Endothelial cell of umbilical vein (primary cell): ENCODE results near the gene ARHGAP22. TPM values are rescaled to one million over a fixed set of nuclear protein-coding genes. Genes with fewer than 3 reads are reported as not detected.

ENCODE experiments used
- BruUV-seq: library from RNA; stranded (reverse); fragments of 400-500 nt; replicated peaks from 2 replicates; lab custom pipeline; 2021; lab: Mats Ljungman, UMichigan
- CTCF ChIA-PET: fragments of 300-600, 350-600 bp; sonication (Branson Sonifier 250); formaldehyde crosslinking; loops from one replicate; lab custom pipeline; 2021; ENCODE audit warnings: antibody characterized with exemption, inconsistent platforms; lab: Charles Lee
- POLR2A ChIA-PET: fragments of 300-600, 350-600 bp; sonication (Branson Sonifier 250); formaldehyde crosslinking; loops from one replicate; lab custom pipeline; 2021; ENCODE audit warnings: antibody characterized with exemption, inconsistent platforms; lab: Charles Lee
- DNase-seq: peaks from one replicate; pipeline ENCODE4 v3.0.0-alpha.2; 2011; ENCODE audit warnings: low read depth, low spot score
- FAIRE-seq: peaks from 2 replicates; lab custom pipeline; 2011; peaks lifted over from hg19 to GRCh38; lab: Jason Lieb, UNC
- H2AFZ ChIP-seq: 2 replicates; pipeline ENCODE4 v1.6.0; 2012; ENCODE audit warnings: low read depth, low read length, control low read depth, inconsistent platforms
- H3K27ac ChIP-seq: 2 replicates; pipeline ENCODE4 v1.5.1; 2011; ENCODE audit warnings: low read depth, mild to moderate bottlenecking, control low read depth, low read length, moderate library complexity; ENCODE audit not compliant: insufficient read depth
- H3K27me3 ChIP-seq, 2 experiments: 2 replicates each; pipeline versions ENCODE4 v1.6.0 to v1.6.1; 2011; ENCODE audit warnings: low read length in 2 of 2, mixed read lengths in 1 of 2; ENCODE audit not compliant: control insufficient read depth in 2 of 2, insufficient read depth in 2 of 2
- H3K36me3 ChIP-seq, 2 experiments: 2 replicates in 1 of 2; 3 replicates in 1 of 2; pipeline ENCODE4 v1.5.1; 2011; ENCODE audit warnings: low read length in 2 of 2, mild to moderate bottlenecking in 1 of 2, moderate library complexity in 1 of 2; ENCODE audit not compliant: control insufficient read depth in 2 of 2, insufficient read depth in 2 of 2; ENCODE audit errors: extremely low read depth in 1 of 2
- H3K4me1 ChIP-seq: 3 replicates; pipeline ENCODE4 v1.5.1; 2011; ENCODE audit warnings: mild to moderate bottlenecking, low read length; ENCODE audit not compliant: control insufficient read depth, insufficient read depth; ENCODE audit errors: extremely low read depth
- H3K4me2 ChIP-seq: 2 replicates; pipeline ENCODE4 v1.6.1; 2011; ENCODE audit warnings: low read length, control low read depth, mixed read lengths; ENCODE audit not compliant: insufficient read depth
- H3K4me3 ChIP-seq, 3 experiments: fragments of 200-600 bp in 1 of 3; sonication (generic), shearing (Covaris generic) in 1 of 3; replicated peaks in 1 of 3; 2 replicates each; pipeline ENCODE4 v1.5.1; 2011 to 2016; ENCODE audit warnings: control low read depth in 3 of 3, low read length in 3 of 3, mild to moderate bottlenecking in 2 of 3, inconsistent platforms in 1 of 3, low read depth in 1 of 3, moderate library complexity in 1 of 3; ENCODE audit not compliant: insufficient read depth in 1 of 3
- H3K79me2 ChIP-seq: 2 replicates; pipeline ENCODE4 v1.6.0; 2012; ENCODE audit warnings: low read length, inconsistent platforms; ENCODE audit not compliant: control insufficient read depth, insufficient read depth
- H3K9ac ChIP-seq: replicated peaks from 2 replicates; pipeline ENCODE3; 2011; ENCODE audit warnings: low read length, control low read depth; ENCODE audit not compliant: insufficient read depth; ENCODE audit errors: extremely low read depth
- H3K9me1 ChIP-seq: replicated peaks from 3 replicates; pipeline ENCODE4 v1.6.0; 2011; ENCODE audit warnings: mild to moderate bottlenecking, low read length; ENCODE audit not compliant: control insufficient read depth, insufficient read depth; ENCODE audit errors: extremely low read depth
- H3K9me3 ChIP-seq: replicated peaks from 2 replicates; pipeline ENCODE4 v1.5.1; 2012; ENCODE audit warnings: low read length, inconsistent platforms; ENCODE audit not compliant: control insufficient read depth, insufficient read depth
- H4K20me1 ChIP-seq: replicated peaks from 2 replicates; pipeline ENCODE3; 2011; ENCODE audit warnings: mild to moderate bottlenecking, low read length; ENCODE audit not compliant: control insufficient read depth, insufficient read depth; ENCODE audit errors: extremely low read depth
- CTCF ChIP-seq, 2 donors: IDR thresholded peaks; 1 replicate in 1 of 2; 2 replicates in 1 of 2; pipeline ENCODE4 v1.5.1; 2011; ENCODE audit warnings: low read length in 2 of 2, mild to moderate bottlenecking in 2 of 2, moderate library complexity in 2 of 2, control low read depth in 1 of 2, inconsistent platforms in 1 of 2, low read depth in 1 of 2; ENCODE audit not compliant: insufficient read depth in 1 of 2; ENCODE audit errors: extremely low read depth in 1 of 2
- EZH2 ChIP-seq: IDR thresholded peaks from 2 replicates; pipeline ENCODE4 v1.6.1; 2012; ENCODE audit warnings: borderline replicate concordance, low read depth, mild to moderate bottlenecking, moderate library complexity, low read length, inconsistent platforms; ENCODE audit not compliant: severe bottlenecking
- FOS ChIP-seq: IDR thresholded peaks from 2 replicates; pipeline ENCODE4 v1.6.1; 2011; ENCODE audit warnings: mild to moderate bottlenecking, low read length, moderate library complexity, borderline replicate concordance; ENCODE audit not compliant: insufficient read depth
- GATA2 ChIP-seq: IDR thresholded peaks from 2 replicates; pipeline ENCODE4 v1.7.0; 2011; ENCODE audit warnings: low read depth, mild to moderate bottlenecking, moderate library complexity, mixed read lengths, low read length; ENCODE audit not compliant: insufficient read length, insufficient read depth
- JUN ChIP-seq: IDR thresholded peaks from 2 replicates; pipeline ENCODE4 v1.6.1; 2011; ENCODE audit warnings: borderline replicate concordance, low read depth; ENCODE audit not compliant: insufficient read length, insufficient read depth
- MAX ChIP-seq: IDR thresholded peaks from 2 replicates; pipeline ENCODE4 v1.6.1; 2011; ENCODE audit not compliant: insufficient read depth, insufficient read length
- MYC ChIP-seq: IDR thresholded peaks from one replicate; pipeline ENCODE4 v1.6.1; 2011; ENCODE audit warnings: mild to moderate bottlenecking, low read depth, low read length
- POLR2A ChIP-seq: IDR thresholded peaks from 2 replicates; pipeline ENCODE4 v1.6.1; 2012; ENCODE audit warnings: low read depth, mild to moderate bottlenecking, control low read depth, low read length
- POLR2AphosphoS5 ChIP-seq: IDR thresholded peaks from 2 replicates; pipeline ENCODE4 v1.6.1; 2012; ENCODE audit warnings: low read depth, mild to moderate bottlenecking, control low read depth, low read length, moderate library complexity; ENCODE audit not compliant: insufficient read depth
- dilution Hi-C: fragments of 300-500 bp; cut with MboI; formaldehyde crosslinking; loops from one replicate; pipeline ENCODE4 v1.15.0; 2019; ENCODE audit warnings: low sequenced_read_pairs; ENCODE audit not compliant: extremely low pct_ligation_motif_present
- intact Hi-C: fragments of 100-400 bp; cut with micrococcal nuclease; formaldehyde crosslinking; loops from one replicate; pipeline ENCODE4 v1.10.0; 2022
- polyA plus RNA-seq, 4 experiments: library from polyadenylated mRNA; depleted of rRNA in 3 of 4; stranded (reverse) in 3 of 4; unstranded in 1 of 4; fragments of >200 nt; gene quantifications; 2 replicates each; pipeline versions ENCODE4 v1.2.1 to v1.2.3, GENCODE V29; 2011 to 2012; ENCODE audit warnings: missing spikeins in 1 of 4
- total RNA-seq: library from RNA; stranded (reverse); gene quantifications from 2 replicates; pipeline ENCODE4 v1.2.3, GENCODE V29; 2021

The ARHGAP22 gene
- total and polyA plus RNA-seq, 2 donors (not counting 3 experiments of a cell fraction or from before 2014, with no cell fraction given), result 8.6 to 50.3 TPM

GRCh38 chr10:48626986-48627731 lies 22.3 kb upstream of the ARHGAP22 start:
- H2AFZ ChIP-seq, result no peak overlapping the region
- dilution Hi-C loops (no loop called here), intact Hi-C loops (no loop called here)
- H3K27ac ChIP-seq, result no peak overlapping the region
- no peaks in the 10 kb centered on the region for H3K36me3 ChIP-seq
- no peak overlapping the region for H3K9ac ChIP-seq
- no peak overlapping the region for H3K4me3 ChIP-seq
- DNase-seq (no peak), FAIRE-seq (no peak)
- no peaks in the 10 kb centered on the region for H3K79me2 ChIP-seq
- no peaks in the 10 kb centered on the region for H3K27me3 ChIP-seq
- TF ChIP-seq CTCF (IDR thresholded peaks at IDR 0.05; ENCODE audit: extremely low read depth in 1 of 2, insufficient read depth in 1 of 2, low read depth in 1 of 2, low read length in 2 of 2) (no peak), FOS (no peak), EZH2 (no peak), JUN (no peak), POLR2A (no peak), MAX (no peak), GATA2 (no peak), POLR2AphosphoS5 (no peak), MYC (no peak)
- CTCF ChIA-PET, result interaction anchor here (0.9 to 5.7 kb wide), 5 partner anchors 10 to 31 kb away, joined by 3 to 31 read pairs (median 4); no protein-coding TSS in a partner anchor
- no TSS peak for BruUV-seq
- H4K20me1 ChIP-seq, result no peaks in the 10 kb centered on the region
- no peak overlapping the region for H3K4me2 ChIP-seq
- no peaks in the 10 kb centered on the region for H3K9me3 ChIP-seq
- no peaks in the 10 kb centered on the region for H3K9me1 ChIP-seq
- POLR2A ChIA-PET, result no interaction called here
- H3K4me1 ChIP-seq, result peaks cover 28% of the 10 kb centered on the region
